A204.1 (cell line): ENCODE measurements around the gene EPHA8.

Experiments used
- FAIRE-seq: peaks from 2 replicates; lab custom pipeline; 2012; peaks lifted over from hg19 to GRCh38; lab: Jason Lieb, UNC

The EPHA8 gene

DNA sequence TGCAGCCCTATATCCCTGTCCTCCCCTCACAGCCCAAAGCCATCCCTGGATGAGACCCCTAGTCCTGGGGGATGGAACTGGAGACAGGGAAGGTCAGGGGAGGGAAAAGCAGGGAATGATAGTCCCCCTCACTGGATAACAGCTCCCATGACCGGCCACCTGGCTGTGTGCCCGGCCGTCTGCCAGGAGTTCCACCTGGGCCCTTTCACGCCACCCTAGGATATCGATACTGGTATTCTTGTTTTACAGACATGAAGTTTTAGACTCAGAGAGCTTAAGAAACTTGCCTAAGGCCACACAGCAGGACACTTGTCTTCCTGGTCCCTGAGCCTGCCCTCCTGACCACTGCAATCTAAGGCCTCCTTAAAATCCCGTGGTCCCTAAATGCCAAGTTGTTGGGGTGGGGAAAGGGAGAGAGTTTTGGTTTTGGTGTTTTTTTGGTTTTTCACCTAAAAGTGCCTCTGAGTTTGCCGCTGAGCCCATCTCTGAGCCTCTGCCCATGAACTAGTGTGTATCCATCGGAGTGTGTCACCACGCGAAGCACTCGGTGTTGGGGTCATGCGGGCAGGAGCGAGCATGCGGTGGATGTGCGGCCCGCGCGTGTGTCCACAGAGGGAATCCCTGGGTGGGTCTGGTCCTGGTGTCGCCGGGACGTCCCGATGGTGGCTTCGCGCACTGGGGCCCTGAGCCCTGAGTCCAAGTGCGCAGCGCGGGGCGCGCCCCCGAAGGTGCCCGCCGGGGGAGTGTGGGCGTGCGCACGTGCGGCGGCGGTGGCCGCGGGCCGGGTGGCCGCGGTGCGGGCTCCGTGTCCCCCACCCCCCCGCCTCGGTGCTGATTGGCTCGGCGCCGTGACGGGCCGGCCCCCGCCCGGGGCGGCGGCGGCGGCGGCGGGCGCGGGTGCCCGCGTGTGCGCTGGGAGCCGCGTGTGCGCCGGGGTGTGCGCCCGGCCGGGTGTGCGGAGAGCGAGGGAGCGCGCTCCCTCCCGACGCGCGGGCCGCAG, at the start of gene EPHA8:
TSS of gene EPHA8 (plus strand) at position 906 of the 1,000 bp plus-strand sequence. CDS start 147 bp downstream, outside the sequence.
- no peak for FAIRE-seq

DNA sequence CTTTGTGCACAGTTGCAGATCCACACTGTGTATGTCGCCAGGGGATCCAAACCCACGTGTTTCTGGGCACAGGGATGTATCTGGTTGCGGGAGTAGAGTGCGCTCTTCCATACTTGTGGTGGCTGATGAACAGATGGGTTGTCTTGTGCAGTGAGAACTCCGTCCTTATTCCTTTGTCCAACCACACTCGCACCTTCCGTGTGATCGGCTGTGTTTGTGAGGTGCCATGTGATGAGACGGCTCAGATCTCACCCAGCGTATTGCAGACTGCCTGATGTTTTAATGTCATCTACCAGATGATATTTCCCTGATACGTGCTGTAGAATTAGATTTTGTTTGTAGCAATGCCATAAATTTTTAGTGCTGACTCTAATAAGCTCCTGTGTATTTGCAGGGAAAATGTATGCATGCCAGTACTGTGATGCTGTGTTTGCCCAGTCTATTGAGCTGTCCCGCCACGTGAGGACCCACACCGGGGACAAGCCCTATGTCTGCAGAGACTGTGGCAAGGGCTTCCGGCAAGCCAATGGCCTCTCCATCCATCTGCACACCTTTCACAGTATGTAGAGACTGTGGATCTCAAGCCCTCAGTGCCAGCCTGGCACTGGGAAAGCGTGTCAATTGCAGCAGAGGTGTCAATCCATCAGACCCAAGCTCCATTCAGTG, 46.2 kb upstream of the EPHA8 start:
- FAIRE-seq = no peak

DNA sequence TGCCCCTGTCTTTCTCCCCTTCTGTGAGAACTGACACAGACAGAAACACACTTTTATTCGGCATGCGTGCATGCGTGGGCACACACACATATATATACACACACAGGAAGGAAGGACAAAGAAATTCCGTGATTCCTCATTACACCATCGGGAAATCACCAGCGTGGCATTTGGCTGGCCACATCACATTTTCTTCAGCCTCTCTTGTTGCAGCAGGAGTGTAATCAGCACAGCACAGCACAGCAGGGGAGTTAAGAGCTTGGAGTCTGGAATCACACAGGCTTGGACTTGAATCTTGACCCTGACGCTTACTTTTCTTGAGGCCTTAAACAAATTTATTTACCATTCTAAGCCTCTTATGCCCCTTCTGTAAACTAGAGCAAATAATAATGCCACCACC, 45.3 kb upstream of the EPHA8 start:
- no peak for FAIRE-seq

DNA sequence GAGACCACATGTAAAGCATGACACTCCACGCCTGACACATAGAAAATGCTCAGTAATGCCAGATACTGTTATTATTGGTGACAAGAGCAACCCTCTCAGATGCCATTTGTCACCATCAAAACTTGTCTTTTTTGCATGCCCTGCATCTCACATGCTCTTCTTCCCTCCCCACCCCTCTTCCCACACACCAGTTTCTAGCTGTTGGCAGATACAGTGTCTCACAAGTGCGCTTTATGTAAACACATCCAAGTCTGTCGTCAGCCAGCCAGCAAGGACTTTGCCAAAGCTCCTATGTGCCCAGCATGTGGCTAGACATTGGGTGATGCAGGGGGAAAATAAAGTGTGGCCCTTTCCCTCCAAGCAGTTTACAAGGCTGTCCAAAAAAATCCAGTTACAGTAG, 44.9 kb upstream of the EPHA8 start:
- no peak for FAIRE-seq

DNA sequence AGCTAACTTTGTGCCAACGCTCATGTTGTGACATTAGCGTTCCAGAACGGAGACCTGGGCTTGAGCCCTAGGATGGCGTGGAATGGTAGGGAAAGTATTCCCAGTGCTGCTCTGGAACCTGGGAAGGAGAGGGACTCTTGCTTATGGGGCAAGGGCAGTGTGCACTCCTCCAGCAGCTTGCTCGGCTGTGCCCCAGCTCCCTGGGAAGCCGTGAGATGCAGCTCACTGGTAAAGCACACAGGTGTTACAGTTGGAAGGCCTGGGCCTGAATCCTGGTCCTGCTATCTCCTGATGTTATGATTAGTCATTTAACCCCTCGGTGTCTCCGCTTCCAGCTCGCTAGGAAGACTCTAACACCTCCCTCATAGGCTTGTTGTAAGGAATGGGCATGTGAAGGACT, 42.4 kb upstream of the EPHA8 start:
- no peak for FAIRE-seq

DNA sequence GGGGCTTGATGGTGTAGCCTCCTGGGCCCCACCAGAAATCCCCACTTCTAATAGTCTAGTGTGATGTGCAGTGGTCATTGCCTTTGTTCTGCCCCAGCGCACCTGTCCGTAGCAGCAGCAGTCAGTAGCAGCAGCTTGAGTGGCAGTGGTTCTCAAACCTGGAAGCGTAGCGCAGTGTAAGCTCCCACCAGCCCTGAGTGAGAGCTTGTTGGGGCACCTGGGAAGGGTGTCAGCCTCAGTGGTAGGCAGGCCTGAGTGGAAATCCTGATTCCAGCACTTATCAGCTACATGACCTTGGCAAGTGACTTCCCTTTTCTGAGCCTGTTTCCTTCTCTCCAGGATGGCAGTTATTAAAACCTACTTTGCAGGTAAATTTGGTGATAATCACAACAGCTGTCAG, 41.6 kb upstream of the EPHA8 start:
- no peak for FAIRE-seq

DNA sequence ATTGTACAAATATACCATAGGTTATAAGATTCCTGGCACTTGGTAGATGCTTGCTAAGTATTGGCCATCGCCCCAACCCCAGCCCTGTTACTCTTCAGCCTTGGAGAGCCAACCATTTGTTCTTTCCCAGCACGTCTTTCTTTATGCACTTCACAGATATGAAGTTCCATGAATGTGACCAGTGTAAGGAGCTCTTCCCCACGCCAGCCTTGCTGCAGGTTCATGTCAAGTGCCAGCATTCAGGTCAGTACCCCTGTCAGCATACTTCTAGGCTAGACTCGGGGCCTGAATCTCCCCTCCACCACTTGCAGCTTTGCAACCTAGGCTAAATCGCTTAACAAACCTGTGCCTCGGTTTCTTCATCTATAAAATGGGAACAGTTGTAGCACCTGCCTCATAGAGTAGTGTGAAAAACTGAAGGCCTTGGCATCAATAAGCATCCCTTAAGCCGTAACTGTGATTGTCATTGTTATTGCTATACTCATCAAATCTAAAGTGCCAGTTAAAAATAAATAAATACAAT, 41.0 kb upstream of the EPHA8 start:
- FAIRE-seq = no peak

DNA sequence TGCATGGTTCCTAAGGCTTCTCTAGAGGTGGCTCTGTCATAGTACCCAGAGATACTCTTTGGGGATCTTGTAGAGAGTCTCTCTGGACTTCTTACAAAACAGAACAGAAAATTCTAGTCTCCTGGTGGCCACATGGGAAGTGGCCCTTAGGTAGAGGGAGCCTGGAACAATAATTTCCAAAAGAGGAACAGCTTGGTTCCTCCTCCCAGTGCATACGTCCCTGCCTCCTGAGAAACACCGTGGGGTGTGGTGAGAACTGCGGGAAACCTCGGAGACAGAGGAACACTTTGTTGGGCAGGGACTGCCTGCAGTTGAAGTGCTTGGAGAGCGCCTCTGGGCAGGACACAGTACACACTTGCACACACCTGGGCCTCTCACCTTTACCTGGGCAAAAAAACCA, 38.8 kb upstream of the EPHA8 start:
- no peak for FAIRE-seq

DNA sequence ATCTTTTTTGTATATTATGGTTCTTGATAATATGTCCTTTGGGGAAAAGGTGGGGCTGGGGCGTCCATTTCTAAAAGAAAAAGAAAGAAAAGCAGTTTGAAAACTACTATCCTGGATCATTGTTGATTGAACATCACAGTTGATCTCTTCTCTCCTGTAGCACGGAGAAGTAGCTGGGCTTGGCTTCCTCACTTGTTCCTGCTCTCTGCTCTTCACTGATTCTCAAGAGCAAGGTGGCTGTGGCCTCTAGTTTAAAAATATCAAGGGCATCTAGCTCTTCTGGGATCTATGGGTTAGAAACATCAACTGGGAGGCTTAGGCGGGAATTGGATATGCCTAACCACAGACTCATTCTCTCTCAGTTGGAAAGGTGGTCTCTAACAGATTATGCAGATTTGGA, 38.1 kb upstream of the EPHA8 start:
- FAIRE-seq = no peak

DNA sequence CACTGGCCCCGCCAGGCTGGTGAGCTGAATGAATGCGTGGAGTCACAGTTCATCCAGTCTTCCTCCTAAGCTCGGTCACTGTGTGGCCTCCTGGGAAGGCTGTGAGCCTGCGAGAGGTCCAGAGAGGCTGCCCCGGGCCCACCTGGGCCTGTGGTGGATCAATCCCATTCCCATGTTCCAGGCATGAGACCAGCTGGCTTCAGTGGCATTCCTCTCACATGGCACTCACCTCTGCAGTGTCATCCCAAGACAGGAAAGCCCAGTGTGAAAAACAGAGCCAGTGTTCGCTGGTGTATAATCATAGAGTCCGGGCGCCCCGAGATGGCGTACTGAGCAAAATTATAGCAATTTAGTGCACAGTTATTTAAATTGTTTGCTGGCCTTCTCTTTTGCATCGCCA, 37.6 kb upstream of the EPHA8 start:
- FAIRE-seq = no peak

DNA sequence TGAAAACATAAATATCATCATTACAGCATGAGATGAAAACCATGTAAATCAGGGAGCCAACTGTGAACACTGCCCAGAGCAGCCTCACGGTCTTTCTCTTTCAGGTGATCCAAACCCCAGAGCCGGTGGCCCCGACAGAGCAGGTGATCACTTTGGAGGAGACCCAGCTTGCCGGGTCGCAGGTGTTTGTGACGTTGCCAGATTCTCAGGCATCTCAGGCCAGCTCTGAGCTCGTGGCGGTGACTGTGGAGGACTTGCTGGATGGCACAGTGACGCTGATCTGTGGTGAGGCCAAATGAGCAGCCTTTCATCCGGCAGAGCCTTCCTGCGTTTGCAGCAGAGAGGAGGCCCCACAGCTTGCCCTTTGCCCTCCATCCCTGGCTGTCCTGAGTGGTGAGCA, 37.2 kb upstream of the EPHA8 start:
- no peak for FAIRE-seq

DNA sequence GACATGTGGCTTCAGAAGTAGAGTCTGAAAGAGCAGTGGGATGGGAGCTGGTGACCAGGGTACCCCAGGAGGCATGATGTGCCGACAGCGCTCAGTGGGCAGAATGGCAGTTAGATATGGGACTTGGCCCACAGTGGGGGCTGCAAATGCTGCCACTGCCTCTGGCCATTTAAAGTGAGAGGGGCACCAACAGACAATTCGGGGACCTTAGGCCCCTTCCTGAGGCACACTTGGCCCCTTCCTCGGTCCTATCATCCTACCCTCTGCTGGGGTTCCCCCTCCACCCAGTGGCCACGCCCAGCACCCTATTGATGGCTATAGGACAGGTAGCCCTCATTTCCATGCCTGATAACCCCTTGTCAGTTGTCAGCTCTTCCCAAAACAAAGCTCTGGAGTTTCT, 36.6 kb upstream of the EPHA8 start:
- no peak for FAIRE-seq

DNA sequence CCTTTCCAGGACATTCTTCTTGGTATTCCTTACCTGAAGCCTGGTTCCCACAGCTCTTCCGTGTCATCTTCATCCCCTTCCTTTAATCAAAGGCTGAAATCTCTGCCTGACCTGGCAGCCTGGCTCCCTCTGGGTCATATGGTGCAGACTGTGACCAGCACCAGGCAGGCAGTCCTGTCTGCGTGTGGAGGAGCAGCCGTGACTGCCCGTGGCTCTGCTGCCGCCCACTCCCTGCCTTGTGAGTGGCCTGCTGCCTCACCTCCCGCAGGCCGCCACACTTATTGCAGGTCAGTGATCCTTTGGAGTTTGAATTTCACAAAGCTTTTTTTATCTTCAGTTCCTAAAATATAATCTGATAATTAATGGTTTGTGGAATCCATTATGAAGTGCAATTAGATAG, 36.2 kb upstream of the EPHA8 start:
- FAIRE-seq = no peak

DNA sequence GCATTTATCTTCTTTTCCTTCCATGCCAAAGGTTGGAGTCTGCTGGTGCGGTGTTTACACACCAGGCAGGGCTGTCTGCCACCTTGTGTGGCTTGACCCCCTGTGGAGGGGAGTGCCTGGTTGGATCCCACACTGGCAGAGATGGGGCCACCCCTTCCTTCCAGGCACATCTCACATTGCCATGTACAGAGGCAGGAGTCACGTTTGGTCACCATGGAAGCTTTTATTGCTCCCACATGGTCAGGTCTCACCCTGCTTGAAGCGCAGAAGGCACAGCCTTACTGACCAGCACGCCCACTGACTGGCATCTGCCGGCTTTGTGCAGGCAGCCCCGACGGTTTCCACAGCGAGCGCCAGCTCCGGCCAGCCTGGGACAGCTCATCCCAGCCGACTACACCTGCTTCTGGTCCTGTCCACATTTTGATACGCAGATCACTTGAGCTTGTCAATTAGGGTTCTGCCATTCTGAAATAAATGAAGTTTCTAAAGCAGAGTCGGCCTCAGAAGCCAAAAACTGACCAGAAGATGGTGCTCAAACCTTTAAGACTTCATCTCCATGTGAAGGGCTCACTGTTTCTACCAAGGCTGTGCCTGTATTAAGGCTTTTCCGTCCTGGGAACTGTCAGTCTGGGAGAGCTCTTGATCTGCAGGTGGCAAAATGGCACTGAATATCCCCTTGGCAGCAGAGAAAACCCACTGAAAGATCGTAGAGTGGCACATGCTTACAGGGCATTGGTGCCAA, 35.6 kb upstream of the EPHA8 start:
- FAIRE-seq = no peak

DNA sequence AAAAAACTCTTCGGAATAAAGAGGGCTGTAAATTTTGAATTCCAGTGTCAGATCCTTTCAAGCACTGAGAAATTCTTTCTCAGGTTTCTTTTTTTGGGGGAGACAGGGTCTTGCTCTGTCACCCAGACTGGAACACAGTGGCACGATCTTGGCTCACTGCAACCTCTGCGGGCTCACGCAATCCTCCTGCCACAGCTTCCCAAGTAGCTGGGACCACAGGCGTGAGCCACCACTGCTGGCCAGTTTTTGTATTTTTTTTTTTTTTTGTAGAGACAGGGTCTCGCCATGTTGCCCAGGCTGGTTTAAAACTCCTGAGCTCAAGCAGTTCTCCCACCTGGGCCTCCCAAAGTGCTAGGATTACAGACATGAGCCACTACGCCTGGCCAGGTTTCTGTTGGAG, 34.8 kb upstream of the EPHA8 start:
- no peak for FAIRE-seq

DNA sequence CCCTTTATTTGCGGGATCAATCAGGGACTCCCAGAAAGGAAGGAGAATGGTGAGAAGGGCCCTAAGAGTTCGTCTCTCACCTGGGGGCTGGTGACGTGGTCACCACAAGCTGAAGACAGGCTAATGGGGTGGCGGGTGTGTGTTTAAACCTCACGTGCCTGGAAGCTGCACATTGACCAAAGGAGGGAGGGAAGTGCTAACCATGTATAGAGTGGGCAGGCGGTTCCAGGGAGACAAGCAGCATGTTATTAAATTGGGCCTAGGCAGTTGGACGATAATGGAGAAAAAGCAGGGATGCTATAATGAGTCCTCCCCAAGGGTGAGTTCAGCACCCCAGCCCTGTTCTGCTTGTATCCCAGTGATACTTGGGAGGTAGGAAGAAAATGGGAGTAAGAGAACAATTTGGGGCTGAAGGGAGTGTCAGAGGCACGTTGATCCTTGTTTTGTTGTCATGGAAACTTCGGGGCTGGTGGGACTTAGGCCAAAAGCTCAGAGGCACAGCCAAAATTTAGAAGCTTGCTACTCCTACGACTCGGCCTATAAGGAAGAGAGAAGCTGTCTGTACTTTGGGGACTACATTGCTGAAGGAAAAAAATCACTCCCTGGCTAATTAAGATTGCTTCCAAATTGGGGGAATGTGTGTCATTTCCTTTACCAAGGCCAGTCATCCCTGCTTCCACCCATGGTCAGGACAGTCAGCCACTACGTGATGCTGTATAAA, 33.2 kb upstream of the EPHA8 start:
- no peak for FAIRE-seq

DNA sequence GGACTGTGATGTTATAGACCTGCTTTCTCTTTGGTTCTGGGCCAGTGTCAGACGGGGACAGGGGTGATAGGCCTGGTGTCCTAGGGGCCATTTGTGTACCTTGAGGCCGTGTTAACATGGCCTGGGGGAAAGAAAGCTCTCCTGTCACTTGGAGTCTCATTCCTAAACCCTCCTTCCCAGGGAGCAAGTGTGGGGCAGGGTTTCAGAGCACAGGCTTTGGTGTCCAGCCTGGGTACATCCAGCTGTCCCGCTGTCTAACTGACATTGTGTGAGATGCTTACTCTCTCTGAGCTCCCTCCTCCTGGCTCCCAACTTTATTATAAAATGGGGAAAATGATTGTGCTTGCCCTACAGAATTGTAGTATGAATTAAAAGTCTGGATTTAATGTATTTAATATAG, 32.6 kb upstream of the EPHA8 start:
- no peak for FAIRE-seq

DNA sequence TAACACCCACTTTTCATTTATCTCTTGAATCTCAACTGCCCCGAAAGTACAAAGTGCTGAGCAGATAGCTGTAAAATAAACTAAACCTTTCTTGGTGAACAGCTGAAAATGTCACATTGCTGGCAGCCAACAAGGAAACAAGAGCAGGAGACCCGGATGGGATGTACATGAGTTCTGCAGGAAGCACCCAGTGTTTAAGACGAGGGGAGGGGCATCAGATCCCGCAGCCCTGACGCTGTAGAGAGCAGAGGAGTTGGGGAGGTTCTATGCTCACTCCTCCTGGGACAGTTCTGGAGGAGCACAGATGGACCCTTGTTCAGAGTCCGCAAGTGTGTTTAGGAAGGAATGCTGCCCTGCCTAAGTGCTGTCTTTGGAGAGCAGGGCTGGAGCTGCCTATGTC, 32.0 kb upstream of the EPHA8 start:
- no peak for FAIRE-seq

DNA sequence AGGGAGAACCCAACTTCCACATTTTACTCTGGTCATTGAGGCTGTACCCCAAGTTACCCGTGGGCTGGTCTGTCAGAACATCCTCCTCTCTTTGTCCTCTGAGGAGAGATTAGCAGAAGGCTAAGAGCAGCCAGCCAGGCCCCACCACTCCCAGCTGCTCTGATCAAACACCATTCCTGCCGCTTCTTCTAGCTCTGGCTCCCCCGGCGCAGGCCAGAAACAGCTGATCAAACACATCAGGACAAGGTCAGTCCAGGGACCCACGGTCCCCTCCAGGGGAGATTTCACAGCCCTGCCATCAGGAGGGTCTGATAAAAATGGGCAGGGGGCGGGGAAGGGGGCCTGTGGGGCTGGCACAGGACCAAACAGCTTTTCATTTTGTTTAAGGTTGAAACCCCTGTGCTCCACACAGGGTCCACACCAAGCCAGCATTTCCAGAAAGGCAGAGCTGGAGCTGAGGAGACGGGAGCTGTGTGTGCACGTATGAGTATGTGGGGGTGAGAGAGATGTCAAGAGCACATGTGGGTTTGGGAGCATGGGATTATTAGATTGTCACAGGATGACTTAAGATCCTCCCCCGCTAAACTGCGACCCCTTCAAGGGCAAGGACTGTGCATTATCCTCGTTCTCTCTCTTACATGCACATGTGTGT, 29.9 kb upstream of the EPHA8 start:
- no peak for FAIRE-seq

DNA sequence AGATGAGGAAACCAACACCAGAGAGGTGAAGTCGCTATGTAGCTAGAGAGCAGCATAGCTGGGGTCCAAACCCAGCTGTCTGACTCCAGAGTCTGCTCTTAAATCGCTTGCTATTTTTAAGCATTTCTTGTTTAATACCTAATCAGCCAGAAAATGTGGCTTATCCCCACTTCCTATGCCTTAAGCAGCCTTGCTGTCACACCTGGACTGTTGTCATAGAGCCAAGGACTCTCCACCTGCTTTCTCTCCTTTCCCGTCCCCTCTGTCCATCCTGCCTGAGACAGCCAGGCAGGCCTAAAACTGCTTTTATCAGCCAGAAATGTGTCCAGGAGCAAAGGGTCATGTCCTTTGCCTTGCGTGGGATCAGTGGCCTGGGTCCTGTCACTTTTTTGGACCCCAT, 28.3 kb upstream of the EPHA8 start:
- no peak for FAIRE-seq

DNA sequence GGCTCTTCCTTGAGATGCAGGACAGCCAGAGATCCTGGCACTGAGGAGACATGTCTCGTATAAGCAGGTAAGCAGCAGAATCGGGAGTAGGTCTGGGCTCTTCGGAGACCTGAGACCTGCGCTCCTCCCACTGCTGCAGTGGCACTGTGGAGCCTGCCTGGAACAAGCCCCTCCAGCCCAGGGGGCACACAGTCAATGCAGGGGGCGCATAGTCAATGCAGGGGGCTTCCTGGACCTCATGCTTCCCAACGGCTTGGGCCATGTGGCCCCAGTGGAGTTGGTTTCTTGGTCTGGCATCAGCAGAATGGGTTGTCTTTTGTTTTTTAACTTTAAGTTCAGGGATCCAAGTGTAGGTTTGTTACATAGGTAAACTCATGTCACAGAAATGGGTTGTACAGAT, 27.9 kb upstream of the EPHA8 start:
- no peak for FAIRE-seq

DNA sequence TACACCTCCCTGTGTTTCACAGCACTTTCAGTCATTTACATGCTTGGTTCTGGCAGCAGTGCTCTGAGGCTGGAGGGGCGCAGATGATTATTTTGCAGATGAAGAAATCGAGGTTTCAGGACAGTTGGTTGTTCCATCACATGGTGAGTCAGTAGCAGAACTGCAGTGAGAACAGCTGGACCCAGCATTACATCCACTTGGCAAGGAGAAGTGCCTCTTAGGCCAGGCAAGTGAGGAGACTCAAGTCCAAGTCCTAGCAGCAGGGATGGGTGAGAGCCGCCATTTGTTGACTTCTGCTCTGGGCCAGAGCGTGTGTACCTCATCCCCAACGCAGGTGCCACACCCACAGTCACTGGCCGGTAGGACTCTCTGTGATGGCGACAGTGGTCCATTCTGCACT, 26.8 kb upstream of the EPHA8 start:
- FAIRE-seq = no peak
